Body of pancreas (tissue), 4 donors: ENCODE data around the gene FEM1B.

Experiments
- POLR2A ChIP-seq, 3 donors: fragments of 450-650 bp; IDR thresholded peaks; one replicate each; pipeline ENCODE4 v1.6.1; 2016; ENCODE audit warnings: antibody characterized with exemption in 3 of 3, mild to moderate bottlenecking in 2 of 3
- TF ChIP-seq, protein P1 (sequence below), 7 experiments: fragments of 450-650 bp in 4 of 7; fragments of 200-600 bp in 3 of 7; sonication (generic) in 3 of 7; IDR thresholded peaks; one replicate each; pipeline ENCODE4 v1.5.1; 2016 to 2019; ENCODE audit warnings: antibody characterized with exemption in 7 of 7

DNA sequence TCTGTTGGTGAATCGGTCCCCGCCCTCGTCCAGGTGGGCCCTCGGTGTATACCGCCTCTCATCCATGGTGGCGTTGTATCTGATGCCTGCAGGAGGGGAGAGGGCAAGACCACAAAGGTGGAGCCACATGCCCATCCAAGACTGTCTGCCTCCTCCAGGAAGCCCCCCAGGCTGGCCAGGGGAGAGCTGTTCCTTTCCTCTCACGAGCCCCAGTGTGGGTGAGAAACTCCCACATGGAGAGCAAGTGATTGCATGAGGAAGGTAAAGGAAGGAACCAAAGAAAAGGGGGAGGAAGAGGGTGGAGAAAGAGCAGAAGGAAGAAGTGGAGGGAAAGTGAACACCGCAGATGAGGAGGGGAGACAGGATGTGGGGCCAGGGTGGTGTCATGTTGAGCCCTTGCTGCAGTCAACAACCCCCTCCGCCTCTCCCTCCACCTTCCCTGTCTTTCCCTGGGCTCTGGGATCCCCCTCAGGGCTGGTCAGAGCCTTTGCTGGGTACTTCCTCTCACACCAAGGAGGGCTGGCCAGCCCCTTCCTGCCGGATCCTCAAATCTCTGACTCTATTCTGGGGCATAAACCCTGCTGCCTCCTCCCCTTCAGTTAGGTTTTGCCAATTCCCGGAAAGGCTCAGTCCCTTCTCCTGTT lies 49.3 kb downstream of the FEM1B start:
- TF ChIP-seq, protein P1, sequence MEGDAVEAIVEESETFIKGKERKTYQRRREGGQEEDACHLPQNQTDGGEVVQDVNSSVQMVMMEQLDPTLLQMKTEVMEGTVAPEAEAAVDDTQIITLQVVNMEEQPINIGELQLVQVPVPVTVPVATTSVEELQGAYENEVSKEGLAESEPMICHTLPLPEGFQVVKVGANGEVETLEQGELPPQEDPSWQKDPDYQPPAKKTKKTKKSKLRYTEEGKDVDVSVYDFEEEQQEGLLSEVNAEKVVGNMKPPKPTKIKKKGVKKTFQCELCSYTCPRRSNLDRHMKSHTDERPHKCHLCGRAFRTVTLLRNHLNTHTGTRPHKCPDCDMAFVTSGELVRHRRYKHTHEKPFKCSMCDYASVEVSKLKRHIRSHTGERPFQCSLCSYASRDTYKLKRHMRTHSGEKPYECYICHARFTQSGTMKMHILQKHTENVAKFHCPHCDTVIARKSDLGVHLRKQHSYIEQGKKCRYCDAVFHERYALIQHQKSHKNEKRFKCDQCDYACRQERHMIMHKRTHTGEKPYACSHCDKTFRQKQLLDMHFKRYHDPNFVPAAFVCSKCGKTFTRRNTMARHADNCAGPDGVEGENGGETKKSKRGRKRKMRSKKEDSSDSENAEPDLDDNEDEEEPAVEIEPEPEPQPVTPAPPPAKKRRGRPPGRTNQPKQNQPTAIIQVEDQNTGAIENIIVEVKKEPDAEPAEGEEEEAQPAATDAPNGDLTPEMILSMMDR (IDR thresholded peaks at IDR 0.05), result no peak
- no peak for TF ChIP-seq POLR2A (IDR thresholded peaks at IDR 0.05)
